ENCODE data around the gene NFIC.

DNA sequence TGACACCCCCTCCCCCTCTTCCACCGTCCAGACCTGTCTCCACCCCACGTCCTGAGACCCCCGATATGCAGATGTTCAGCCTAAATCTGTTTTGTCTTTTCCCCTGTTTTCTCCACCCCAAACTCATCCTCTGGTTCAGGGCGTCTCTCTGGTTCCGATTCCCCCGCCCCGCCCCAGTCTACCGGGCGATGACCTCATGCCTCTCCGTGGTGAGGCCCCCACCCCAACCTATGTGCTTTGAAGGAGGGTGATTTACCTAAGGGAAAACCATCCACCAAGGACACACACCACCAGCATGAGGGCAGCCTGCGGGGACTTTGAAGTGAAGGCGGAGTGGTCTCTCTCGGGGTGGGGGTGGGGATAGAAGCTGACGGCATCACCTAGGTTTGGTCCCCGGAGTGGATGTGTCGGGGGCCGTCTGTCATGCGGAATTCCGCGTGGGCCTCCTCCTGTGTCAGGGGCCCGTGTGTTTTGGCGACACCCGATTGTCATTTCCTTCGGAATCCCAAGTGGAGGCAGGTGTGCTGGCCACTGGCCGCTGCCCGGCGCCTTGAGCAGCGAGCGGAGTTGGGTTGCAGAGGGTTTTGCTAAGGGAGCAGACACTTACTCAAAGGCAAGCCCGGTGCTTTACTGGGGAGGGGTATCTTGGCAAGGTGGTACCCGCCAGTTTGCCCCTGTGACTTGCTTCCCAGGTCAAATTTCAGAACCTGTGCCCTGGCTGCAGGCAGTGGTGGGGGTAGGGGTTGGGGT, 141.2 kb downstream of the NFIC start:
- TF ChIP-seq CTCF (IDR thresholded peaks at IDR 0.05; ENCODE audit: poor library complexity, severe bottlenecking), result no peak
- no peak for TF ChIP-seq EP300 (conservative IDR thresholded peaks at IDR 0.05; ENCODE audit: poor library complexity, severe bottlenecking)
- TF ChIP-seq, protein P1, sequence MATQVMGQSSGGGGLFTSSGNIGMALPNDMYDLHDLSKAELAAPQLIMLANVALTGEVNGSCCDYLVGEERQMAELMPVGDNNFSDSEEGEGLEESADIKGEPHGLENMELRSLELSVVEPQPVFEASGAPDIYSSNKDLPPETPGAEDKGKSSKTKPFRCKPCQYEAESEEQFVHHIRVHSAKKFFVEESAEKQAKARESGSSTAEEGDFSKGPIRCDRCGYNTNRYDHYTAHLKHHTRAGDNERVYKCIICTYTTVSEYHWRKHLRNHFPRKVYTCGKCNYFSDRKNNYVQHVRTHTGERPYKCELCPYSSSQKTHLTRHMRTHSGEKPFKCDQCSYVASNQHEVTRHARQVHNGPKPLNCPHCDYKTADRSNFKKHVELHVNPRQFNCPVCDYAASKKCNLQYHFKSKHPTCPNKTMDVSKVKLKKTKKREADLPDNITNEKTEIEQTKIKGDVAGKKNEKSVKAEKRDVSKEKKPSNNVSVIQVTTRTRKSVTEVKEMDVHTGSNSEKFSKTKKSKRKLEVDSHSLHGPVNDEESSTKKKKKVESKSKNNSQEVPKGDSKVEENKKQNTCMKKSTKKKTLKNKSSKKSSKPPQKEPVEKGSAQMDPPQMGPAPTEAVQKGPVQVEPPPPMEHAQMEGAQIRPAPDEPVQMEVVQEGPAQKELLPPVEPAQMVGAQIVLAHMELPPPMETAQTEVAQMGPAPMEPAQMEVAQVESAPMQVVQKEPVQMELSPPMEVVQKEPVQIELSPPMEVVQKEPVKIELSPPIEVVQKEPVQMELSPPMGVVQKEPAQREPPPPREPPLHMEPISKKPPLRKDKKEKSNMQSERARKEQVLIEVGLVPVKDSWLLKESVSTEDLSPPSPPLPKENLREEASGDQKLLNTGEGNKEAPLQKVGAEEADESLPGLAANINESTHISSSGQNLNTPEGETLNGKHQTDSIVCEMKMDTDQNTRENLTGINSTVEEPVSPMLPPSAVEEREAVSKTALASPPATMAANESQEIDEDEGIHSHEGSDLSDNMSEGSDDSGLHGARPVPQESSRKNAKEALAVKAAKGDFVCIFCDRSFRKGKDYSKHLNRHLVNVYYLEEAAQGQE (IDR thresholded peaks at IDR 0.05; ENCODE audit: borderline replicate concordance), result no peak
